HG03175 (cell line): Measurements from ENCODE around the gene EIF4E1B.

Experiments
- ATAC-seq: cut with Tn5 transposase; IDR thresholded peaks from one replicate; pipeline ENCODE4 v1.9.1; 2021; ENCODE audit warnings: mild to moderate bottlenecking, moderate library complexity; ENCODE audit not compliant: unreplicated experiment

EIF4E1B gene

DNA sequence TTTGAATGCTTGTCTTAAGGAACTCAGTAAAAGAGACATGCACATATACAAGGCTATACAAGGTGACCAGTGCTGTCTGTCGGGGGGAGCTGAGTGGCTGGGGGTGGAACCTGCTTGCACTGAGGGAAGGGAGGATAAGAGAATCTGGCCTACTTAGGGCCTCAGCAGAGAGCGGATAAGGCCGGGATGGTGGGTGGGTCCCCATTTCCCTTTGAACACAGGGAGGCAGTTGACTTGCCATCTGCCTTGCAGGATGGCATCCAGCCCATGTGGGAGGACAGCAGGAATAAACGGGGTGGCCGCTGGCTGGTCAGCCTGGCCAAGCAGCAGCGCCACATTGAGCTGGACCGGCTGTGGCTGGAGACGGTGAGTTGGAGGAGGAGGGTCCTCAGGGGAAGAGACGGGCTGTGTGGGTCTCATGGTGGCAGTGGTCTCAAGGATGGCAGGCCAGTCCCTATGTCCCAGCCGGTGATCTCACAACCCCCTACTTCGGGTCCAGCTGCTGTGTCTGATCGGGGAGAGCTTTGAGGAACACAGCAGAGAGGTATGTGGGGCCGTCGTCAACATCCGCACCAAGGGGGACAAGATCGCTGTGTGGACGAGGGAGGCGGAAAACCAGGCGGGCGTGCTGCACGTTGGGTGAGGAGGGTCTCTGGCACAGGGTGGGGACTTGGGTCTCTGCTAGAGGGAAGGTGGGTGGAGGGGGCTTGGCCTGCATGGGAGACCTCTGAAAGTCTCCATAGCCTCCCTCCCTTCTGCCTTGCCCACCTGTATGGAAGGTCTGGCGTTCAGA is 14.6 kb downstream of the EIF4E1B start:
- no peak for ATAC-seq

DNA sequence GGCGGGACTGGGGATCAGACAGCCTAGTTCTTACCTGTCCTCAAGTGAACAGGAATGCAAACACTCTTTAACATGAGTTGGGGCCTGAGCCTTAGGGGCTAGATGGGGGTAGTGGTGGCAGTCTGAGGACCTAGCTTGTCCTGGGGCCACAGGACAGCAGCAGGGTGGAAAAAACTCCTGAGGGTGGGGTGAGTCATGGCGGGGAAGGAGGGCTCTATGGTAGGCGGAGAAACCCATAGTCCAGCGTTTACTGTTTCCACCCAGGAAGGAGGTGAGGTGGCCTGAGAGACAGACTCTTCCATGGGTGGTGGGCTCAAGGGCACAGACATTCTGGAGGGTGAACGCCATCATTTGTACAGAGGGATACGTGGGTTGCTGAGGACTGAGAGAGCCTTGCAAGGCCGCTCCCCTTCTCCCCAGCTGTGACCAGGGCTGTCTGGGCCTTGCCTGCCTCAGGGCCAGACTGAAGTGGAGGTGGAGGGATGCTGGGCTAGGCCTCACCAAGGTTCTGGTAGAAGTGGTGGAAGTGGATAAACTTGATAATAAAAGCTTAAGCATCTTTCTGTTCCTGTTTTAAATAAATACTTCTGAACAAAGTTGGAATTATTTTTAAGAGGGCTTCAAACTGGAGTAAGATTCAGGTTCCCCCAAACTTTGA is 15.7 kb downstream of the EIF4E1B start:
- no peak for ATAC-seq

DNA sequence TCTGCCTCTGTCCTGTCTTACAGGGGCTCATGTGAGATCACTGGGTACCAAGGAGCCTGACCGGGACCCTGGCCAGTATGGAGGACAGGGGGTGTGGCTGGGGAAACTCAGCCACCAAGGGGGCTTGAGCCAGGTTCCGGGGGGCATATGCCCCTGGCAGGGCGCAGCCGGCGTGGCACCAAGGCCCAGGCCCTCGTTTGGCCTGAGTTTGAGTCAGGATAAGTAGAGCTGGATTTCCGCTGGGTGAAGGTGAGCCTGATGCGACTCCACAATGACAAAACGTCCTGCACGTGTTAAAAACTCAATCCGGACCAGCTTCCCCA is 16.2 kb downstream of the EIF4E1B start:
- ATAC-seq, result peak; percentile 20

DNA sequence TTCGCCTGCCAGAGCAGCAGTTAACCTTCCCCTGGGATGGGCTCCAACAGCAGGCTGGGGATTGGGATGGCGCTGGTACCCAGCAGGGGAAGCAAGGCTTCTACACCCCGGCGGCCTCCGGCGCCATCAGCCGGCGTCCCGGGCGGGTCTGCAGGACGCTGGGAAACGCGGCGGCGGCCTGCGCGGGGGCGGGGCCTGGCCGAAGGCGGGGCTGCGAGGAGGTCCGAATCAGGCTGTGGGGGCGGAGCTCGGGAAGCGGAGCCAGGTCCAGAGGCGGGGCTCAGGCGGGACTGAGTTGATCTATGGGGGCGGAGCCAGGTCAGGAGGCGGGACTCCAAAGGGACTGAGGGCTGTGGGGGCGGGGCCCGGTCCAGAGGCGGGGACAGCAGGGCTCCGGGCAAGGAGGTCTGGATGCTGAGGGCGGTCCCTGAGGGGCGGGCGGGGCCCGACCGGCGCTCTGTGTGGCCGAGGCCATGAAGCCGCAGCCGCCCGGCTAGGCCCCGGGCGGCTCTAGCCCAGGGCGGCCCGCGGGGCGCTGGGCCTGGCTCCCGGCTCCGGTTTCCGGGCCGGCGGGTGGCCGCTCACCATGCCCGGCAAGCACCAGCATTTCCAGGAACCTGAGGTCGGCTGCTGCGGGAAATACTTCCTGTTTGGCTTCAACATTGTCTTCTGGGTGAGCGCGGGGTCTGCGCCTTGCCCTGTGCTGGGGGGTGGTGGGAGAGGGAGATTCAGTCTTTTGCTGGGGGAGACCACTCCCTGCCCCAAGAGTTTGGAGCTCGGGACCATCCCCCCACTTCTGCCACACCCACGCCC is 16.8 kb downstream of the EIF4E1B start, which contains the start of gene TSPAN17:
TSPAN17 (plus strand) TSS at position 455 of the 813 bp plus-strand sequence; CDS start at position 587, 132 bp downstream.
- ATAC-seq, result peak; percentile 93

GRCh38 chr5:176647843-176648473 is 17.5 kb downstream of the EIF4E1B start:
- ATAC-seq, result no peak

GRCh38 chr5:176648474-176649194 is 18.2 kb downstream of the EIF4E1B start:
- no peak for ATAC-seq

- no peak for ATAC-seq
Measured at GRCh38 chr5:176650354-176650884, 19.9 kb downstream of the EIF4E1B start.

DNA sequence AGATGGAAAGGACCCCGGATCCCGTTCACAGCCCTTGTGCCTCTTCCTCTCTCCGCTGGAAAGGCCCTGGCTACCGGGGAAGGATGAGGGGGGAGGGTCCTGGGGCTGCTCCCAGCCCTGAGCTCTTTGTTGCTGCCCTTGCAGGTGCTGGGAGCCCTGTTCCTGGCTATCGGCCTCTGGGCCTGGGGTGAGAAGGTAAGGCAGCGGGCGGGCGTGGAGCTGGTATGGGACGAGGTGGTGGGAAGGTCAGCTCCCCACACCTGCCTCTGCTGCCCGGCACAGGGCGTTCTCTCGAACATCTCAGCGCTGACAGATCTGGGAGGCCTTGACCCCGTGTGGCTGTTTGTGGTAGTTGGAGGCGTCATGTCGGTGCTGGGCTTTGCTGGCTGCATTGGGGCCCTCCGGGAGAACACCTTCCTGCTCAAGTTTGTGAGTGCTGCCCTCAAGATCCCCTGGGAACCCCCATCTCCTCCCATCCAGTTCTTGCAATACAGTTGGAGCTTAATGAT is 21.1 kb downstream of the EIF4E1B start:
- no peak for ATAC-seq

- no peak for ATAC-seq
Measured at GRCh38 chr5:176652136-176652535, 21.7 kb downstream of the EIF4E1B start.

DNA sequence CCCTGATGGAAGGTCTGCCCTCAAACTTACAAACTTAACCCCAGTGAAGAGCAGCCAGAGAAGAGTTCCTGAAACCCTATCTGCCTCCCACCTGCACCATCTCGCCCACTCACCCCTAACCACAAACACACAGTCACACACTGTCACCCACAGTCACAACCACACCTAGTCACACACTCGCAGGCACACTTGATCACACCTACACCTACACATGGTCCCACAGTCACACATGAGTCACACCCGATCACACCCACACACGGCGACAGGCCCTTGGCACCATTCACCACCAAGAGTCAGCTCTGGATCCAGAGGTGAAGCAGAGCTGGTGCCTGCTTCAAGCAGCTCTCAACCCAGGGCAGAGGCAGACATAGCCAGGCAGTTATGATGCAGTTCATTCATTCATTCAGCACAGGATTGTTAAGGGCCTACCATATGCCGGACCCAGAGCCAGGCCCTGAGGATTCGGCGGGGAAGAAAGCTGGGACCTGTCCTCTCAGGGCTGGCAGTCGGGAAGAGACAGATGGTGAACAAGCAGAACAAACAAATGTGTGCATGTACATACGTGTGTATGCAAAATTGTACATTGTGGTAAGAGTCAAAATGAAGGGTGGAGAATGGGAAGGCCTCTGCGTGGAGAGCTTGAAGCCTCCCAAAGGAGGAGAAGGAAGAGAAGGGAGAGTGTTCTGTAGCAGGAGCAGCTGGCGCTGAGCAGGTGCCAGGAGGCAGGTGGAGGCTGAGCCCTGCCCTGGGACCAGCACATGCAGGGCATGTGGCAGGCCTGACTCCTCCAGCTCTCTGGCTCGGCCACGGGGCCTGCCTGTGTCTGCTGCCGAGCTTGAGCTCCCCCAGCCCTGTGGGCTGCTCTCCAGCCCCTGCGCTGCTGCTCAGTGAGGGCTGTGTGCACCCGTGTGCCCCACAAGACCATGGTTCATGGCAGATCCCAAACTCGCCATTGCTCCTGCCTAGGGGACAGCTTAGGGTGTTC is 23.2 kb downstream of the EIF4E1B start:
- peak; percentile 35 for ATAC-seq

- no peak for ATAC-seq
Measured at GRCh38 chr5:176654856-176655255, 24.4 kb downstream of the EIF4E1B start.

DNA sequence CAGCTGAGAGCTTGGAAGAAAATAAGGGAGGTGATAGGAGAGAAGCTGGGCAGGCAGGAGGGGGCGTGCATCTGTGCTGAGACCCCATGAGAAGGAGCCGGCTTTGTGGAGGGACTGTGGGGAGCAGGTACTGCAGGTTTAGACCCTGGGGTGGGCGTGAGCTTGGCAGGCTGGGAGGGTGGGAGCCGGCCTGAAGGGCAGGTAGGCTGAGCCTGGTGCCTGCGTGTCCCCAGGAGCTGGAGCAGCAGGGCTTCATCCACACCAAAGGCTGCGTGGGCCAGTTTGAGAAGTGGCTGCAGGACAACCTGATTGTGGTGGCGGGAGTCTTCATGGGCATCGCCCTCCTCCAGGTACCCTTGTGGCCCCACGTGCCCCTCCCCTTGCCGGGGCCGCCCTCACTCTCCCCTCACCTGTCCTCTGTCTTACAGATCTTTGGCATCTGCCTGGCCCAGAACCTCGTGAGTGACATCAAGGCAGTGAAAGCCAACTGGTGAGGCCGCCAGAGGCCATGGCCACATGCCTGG is 26.1 kb downstream of the EIF4E1B start:
- no peak for ATAC-seq

GRCh38 chr5:176658007-176658599 is 27.6 kb downstream of the EIF4E1B start:
- peak; percentile 46 for ATAC-seq

DNA sequence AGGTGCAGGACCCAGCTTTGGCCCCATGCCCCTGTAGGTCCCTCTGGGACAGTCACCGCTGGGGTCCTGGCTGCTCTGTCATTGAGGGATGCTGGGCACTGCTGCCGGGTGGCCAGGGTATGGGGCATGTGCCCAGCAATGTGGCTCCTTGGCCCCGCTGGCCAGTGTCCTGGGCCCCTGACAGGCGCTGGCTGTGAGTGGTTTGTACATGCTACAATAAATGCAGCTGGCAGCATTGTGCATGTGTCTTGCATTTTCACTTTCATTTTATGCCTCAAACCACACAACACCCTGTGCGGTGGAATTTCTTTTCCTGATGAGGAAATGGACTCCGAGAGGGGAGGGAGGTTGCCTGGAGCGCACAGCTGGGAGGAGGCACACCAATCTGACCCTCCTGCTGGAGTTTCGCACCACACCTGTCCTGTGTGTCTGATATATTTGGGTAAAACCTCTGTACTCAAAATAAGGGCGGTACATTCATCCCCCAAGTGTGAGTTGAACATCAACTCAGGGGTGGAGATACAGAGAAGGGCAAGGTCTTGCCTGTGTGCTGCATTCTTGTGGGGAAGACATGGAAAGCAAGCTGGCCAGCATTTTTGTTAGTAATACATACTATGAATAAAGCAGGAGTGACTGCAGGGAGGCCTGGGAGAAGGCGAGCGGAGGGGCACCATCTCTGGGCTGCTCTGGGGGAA is 28.5 kb downstream of the EIF4E1B start:
- no peak for ATAC-seq

DNA sequence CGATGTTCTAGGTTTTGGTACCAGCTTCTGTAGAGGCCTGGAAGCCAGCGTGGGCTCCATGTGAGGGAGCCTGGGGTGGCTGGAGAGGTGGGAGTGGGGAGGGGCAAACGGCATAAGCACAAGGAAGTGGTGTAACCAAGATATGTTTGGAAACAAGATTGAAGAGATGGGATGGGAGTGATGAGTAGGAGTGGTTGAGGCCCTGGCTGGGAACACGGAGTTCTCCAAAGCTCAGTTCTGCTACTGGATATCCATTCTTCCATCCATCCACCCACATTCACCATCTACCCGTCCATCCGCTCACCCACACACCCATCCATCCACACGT is 29.0 kb downstream of the EIF4E1B start:
- no peak for ATAC-seq

GRCh38 chr5:176659860-176660461 is 29.5 kb downstream of the EIF4E1B start:
- ATAC-seq, result no peak

DNA sequence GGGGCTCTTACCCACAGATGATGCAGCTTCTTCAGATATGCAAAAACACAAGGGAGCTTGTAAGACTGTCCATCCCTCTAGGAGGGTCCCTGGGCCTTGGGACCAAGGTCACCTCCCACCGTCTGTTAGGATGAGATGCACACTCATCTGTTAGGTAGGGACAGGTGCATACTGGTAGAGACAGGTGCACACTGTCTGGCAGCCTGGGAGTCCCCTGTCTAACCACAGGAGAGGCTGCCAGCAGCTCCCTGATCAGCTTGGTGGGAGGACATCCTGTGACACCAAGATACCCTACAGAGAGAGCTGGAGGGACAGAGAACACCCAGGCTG is 30.0 kb downstream of the EIF4E1B start:
- peak; percentile 28 for ATAC-seq
